Erythroblast (primary cell): ENCODE results near the gene VPS25.

ENCODE experiments used
- DNase-seq, 2 experiments: peaks; one replicate each; lab custom pipeline; 2025; lab: John Stamatoyannopoulos, UW
- GATA1 ChIP-seq: IDR thresholded peaks from 2 replicates; pipeline ENCODE4 v1.6.1; 2011; ENCODE audit warnings: low read depth, mild to moderate bottlenecking, control low read depth, low read length, moderate library complexity
- POLR2A ChIP-seq: IDR thresholded peaks from 2 replicates; pipeline ENCODE4 v1.6.1; 2011; ENCODE audit warnings: mild to moderate bottlenecking, low read length

Gene VPS25

GRCh38 chr17:42818379-42818778 lies 45.1 kb downstream of the VPS25 start:
- DNase-seq = no peak
- no peak for TF ChIP-seq POLR2A
- no peak for TF ChIP-seq GATA1

- peak; percentile 81 to 87 for DNase-seq
- TF ChIP-seq GATA1 (no peak), POLR2A (no peak)
Observed at GRCh38 chr17:42819939-42820535, 46.8 kb downstream of the VPS25 start.

- TF ChIP-seq POLR2A = no peak
- TF ChIP-seq GATA1 = no peak
- no peak for DNase-seq
Observed at GRCh38 chr17:42821176-42821575, 47.9 kb downstream of the VPS25 start.

GRCh38 chr17:42827472-42827871 lies 54.2 kb downstream of the VPS25 start:
- TF ChIP-seq POLR2A (no peak), GATA1 (no peak)
- no peak for DNase-seq
